ENCODE measurements around the gene KCNE3. TPM values are rescaled to one million over a fixed set of nuclear protein-coding genes. Genes with fewer than 3 reads are reported as not detected.

Gene KCNE3
- total RNA-seq, 2 experiments from 2014 or later, result not detected

DNA sequence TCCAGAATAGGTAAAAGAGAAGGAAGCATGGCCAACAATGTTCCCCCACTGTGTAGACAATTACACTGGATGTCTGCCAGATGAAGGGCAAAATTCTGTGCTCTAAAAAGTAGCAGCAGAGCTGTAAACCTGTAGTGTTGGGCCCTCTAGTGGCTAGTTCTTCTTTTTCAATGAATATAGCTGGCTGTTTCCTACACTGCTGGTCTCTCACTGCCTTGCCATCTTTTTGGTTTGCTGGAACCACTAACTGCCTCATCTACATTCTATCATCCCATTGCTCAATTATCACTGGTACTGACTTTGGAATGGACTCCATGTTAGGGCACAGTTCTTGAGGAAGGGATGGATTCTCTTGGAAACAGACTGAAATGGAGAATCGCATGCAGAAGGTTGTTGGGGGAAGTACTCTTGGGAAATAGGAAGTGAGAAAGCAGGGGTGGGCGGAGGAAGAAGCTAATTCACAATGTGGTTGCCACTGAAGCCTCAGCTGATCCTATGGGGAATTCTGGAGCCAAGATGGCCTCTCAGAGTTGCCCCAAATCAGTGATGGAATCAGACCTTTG, 17.9 kb downstream of the KCNE3 start:
- Mint-ChIP-seq H3K4me3 (no peak overlapping the region), H3K27ac (no peak overlapping the region), H3K9me3 (no peaks in the 10 kb centered on the region), H3K36me3 (ENCODE audit: low read depth) (no peaks in the 10 kb centered on the region), H3K27me3 (peaks cover 2% of the 10 kb centered on the region), H3K4me1 (peaks cover 2% of the 10 kb centered on the region)
- peak; percentile 65 for DNase-seq
- ChIA-PET POLR2A (no interaction called here), CTCF (interaction anchor here (0.6 to 3.0 kb wide), 20 partner anchors 9 to 1890 kb away, joined by 3 to 18 read pairs (median 3); partner anchors contain the start of gene PGM2L1)

DNA sequence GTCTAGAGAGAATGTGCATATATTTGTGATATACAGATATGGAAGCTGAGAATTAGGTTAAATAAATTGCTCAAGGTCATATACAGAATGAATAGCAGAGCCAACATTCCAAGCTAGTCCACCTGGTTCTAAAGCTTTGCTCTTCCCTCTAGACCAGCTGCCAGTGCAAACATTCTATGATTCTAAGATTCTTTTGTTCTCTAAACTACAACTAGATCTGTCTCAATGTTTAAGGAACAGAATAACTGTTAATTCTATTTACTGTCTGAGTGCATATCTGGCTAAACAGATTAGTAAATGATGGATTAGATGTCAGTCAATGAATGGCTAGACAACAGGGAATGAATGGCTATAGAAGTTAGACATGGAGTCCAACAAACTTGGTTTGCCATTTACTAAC, 19.6 kb downstream of the KCNE3 start:
- peaks cover 4% of the 10 kb centered on the region for H3K27me3 Mint-ChIP-seq
- ChIA-PET POLR2A (no interaction called here), CTCF (interaction anchor here (0.5 to 1.2 kb wide), 2 partner anchors 132 to 193 kb away, joined by 3 to 5 read pairs; no protein-coding TSS in a partner anchor)
- no peak overlapping the region for H3K4me3 Mint-ChIP-seq
- no peak overlapping the region for H3K27ac Mint-ChIP-seq
- no peaks in the 10 kb centered on the region for H3K4me1 Mint-ChIP-seq
- DNase-seq, result no peak
- H3K9me3 Mint-ChIP-seq, result no peaks in the 10 kb centered on the region
- H3K36me3 Mint-ChIP-seq (ENCODE audit: low read depth), result no peaks in the 10 kb centered on the region

DNA sequence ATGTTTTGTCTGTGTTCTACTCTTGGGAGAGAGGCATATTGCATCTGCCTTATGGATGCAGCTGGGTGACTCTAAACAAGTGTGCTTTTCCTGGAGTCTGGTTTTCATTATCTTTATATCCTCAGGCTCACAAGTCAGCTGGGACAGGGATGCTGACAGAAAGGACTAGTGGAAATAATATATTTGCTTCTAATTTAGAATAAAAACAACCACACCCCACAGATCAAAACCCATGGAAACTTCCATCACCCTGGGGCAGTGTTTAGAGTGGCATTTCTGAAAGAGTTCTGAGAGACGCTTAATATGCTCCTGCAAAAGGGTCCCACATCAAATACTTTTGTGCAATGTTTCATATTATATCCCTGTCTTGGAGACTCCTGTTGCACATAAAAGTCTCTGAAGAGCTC, 20.8 kb downstream of the KCNE3 start:
- Mint-ChIP-seq H3K27me3 (peaks cover 4% of the 10 kb centered on the region), H3K36me3 (ENCODE audit: low read depth) (no peaks in the 10 kb centered on the region)
- POLR2A ChIA-PET, result no interaction called here

DNA sequence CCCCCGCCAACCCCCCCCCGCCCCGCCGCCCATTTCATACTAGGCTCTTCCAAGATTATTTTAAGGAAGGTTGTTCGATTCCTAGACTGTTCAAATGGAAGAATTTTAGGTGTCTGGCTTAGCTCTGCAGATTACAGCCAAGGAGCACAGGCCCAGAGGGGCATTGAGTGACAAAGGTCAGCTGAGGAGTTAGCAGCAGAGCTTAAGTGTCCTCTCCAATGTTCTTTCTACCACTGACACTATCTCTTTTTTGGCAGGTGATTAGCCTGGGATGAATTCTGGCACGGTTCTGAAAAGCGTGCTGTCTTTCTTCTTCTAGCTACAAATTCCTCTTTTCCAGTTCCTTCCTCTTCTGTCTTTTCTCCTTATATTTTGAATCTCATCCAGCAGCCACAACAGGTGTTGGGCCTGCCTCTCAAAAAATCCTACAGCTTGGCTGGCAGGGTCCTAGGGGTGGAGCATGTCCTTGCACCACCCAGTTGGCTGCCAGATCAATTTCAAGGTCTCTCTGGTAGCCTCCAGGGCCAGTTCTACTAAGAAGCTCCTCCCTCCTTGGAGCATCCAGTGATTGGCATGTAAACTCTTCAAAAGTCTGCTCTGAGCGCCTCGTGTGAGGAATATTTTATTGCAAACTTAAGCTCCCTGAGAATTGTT, 23.0 kb downstream of the KCNE3 start:
- ChIA-PET POLR2A (no interaction called here), CTCF (interaction anchor here (0.8 to 1.5 kb wide), 3 partner anchors 9 to 49 kb away, joined by 3 read pairs; partner anchors contain the start of genes KCNE3 and LIPT2)
- H3K27me3 Mint-ChIP-seq, result peaks cover 2% of the 10 kb centered on the region
- H3K27ac Mint-ChIP-seq, result no peak overlapping the region
- peaks cover 14% of the 10 kb centered on the region for H3K9me3 Mint-ChIP-seq
- H3K4me1 Mint-ChIP-seq, result no peaks in the 10 kb centered on the region
- H3K4me3 Mint-ChIP-seq, result no peak overlapping the region
- DNase-seq, result no peak
- no peaks in the 10 kb centered on the region for H3K36me3 Mint-ChIP-seq (ENCODE audit: low read depth)

More for the DNA sequence above, 20.8 kb downstream of the KCNE3 start:
- no peak overlapping the region for H3K27ac Mint-ChIP-seq
- DNase-seq, result no peak
- H3K4me3 Mint-ChIP-seq, result no peak overlapping the region
- no peaks in the 10 kb centered on the region for H3K4me1 Mint-ChIP-seq
- peaks cover 1% of the 10 kb centered on the region for H3K9me3 Mint-ChIP-seq
- CTCF ChIA-PET, result interaction anchor here (0.6 to 1.2 kb wide), 2 partner anchors 10 to 24 kb away, joined by 3 read pairs; no protein-coding TSS in a partner anchor

DNA sequence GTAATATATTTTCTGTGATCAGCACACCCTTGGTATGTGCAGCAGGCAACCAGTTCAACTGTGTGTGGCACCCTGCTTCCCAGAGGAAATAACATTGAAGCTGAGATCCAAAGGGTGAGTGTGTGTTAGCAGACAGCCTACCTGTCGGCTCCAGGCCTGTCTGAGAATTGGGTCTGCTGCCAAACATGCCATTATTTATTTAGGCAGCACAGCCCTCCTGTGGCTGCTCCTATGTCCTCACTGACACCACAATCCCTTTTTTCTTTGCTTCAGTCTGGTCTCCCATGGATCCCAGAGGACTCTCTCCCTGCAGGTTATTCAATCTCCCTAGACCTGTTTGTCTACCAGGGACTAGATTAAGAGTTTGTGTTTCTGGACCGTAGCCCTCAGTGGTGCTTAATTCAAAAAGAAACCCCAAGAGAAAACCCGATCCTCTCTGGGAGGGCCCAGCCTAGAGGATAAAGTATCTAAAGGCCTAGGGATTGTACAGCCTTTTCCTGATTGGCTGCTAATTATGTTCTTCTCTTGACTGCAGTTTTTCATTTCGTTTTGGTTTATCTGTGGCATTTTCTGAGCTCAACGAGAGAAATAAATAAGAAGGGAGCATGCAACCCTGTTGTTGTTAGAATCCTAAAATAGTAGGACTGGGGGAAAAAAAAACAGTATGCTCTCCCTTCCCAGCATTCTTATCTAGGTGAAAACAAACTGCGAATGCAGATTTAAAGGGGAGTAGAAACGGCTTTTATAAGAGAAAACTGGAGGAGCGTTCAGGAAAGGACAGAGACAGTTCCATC, 24.1 kb downstream of the KCNE3 start:
- Mint-ChIP-seq H3K4me3 (no peak overlapping the region), H3K4me1 (no peaks in the 10 kb centered on the region), H3K36me3 (ENCODE audit: low read depth) (no peaks in the 10 kb centered on the region), H3K27me3 (peaks cover 2% of the 10 kb centered on the region), H3K27ac (no peak overlapping the region), H3K9me3 (peaks cover 14% of the 10 kb centered on the region)
- CTCF ChIA-PET, result interaction anchor here (1.3 to 1.5 kb wide), 2 partner anchors 10 to 50 kb away, joined by 3 read pairs; partner anchors contain the start of gene LIPT2
- no peak for DNase-seq
- POLR2A ChIA-PET, result no interaction called here

GRCh38 chr11:74442636-74443035, 24.7 kb downstream of the KCNE3 start:
- peaks cover 2% of the 10 kb centered on the region for H3K27me3 Mint-ChIP-seq
- no peak for DNase-seq
- peaks cover 14% of the 10 kb centered on the region for H3K9me3 Mint-ChIP-seq
- H3K27ac Mint-ChIP-seq, result no peak overlapping the region
- no peaks in the 10 kb centered on the region for H3K36me3 Mint-ChIP-seq (ENCODE audit: low read depth)
- H3K4me1 Mint-ChIP-seq, result no peaks in the 10 kb centered on the region
- H3K4me3 Mint-ChIP-seq, result no peak overlapping the region
- ChIA-PET POLR2A (no interaction called here), CTCF (no interaction called here)

DNA sequence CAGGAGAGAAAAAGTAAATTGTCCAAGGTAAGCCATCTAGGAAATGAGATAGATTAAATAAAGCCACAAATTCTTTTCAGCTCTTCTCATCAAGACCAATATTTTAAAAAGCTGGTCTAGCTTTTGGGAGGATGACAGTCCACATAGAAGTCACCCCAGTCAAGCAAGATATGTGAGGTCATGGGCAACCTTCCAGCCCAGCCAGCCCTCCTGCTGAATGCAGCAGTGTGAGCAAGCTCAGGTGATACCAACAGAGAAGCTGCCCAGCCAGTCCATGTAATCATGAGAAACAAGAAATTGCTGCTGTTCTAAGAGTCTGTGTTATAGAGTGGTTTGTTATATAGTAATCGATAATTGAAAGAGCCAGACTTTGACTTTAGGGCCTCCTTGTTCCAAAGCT, 28.7 kb downstream of the KCNE3 start:
- DNase-seq, result no peak
- peaks cover 14% of the 10 kb centered on the region for H3K9me3 Mint-ChIP-seq
- CTCF ChIA-PET, result no interaction called here
- POLR2A ChIA-PET, result no interaction called here
- H3K4me3 Mint-ChIP-seq, result no peak overlapping the region
- H3K36me3 Mint-ChIP-seq (ENCODE audit: low read depth), result no peaks in the 10 kb centered on the region
- H3K4me1 Mint-ChIP-seq, result no peaks in the 10 kb centered on the region
- H3K27ac Mint-ChIP-seq, result no peak overlapping the region
- no peaks in the 10 kb centered on the region for H3K27me3 Mint-ChIP-seq

DNA sequence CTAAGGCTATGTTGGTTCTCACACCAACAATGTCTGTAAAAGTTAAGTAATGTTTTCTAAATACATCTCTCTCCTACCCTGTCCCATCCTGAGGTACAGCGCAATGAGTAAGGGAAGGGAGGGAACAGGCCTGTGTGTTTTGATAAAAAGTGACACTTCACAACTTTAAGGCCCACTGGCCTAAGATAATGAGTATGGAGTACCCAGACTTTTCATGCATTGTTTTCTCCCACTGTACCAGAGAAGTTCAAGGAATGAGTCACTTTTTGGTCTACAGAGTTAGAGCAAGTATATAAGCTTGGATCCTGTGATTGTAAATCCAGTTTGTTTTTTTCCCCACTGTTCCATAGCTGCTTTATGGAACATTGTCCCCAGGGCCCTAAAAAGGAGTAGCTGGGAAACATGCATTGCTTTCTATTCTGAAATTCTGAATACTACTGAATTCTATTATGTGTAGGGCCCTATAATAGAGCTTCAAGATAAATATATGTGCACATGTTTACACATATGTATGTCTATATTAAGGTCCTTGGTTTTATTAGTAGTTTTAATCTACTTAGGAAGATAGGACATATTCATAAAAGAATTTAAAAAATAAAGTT, 29.8 kb downstream of the KCNE3 start:
- DNase-seq, result no peak
- Mint-ChIP-seq H3K9me3 (peaks cover 14% of the 10 kb centered on the region), H3K27ac (no peak overlapping the region), H3K27me3 (no peaks in the 10 kb centered on the region), H3K36me3 (ENCODE audit: low read depth) (no peaks in the 10 kb centered on the region), H3K4me3 (no peak overlapping the region), H3K4me1 (no peaks in the 10 kb centered on the region)
- ChIA-PET POLR2A (no interaction called here), CTCF (interaction anchor here (0.8 to 2.1 kb wide), 2 partner anchors 9 to 12 kb away, joined by 3 to 7 read pairs; no protein-coding TSS in a partner anchor)

DNA sequence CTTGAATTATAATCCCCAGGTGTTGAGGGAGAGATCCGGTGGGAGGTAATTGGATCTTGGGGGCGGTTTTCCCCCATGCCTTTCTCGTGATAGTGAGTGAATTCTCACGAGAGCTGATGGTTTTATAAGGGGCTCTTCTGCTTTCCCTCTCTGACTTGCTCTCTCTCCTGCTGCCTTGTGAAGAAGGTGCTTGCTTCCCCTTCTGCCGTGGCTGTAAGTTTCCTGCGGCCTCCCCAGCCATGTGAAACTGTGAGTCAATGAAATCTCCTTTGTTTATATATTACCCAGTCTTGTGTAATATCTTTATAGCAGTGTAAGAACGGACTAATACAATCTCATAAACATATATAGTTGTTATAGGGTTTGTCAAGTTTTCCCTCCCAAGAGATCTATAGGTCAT, 32.8 kb downstream of the KCNE3 start:
- ChIA-PET CTCF (no interaction called here), POLR2A (no interaction called here)
- H3K27me3 Mint-ChIP-seq, result no peaks in the 10 kb centered on the region
- no peaks in the 10 kb centered on the region for H3K4me1 Mint-ChIP-seq
- DNase-seq, result no peak
- no peaks in the 10 kb centered on the region for H3K9me3 Mint-ChIP-seq
- no peak overlapping the region for H3K4me3 Mint-ChIP-seq
- H3K36me3 Mint-ChIP-seq (ENCODE audit: low read depth), result no peaks in the 10 kb centered on the region
- H3K27ac Mint-ChIP-seq, result no peak overlapping the region

- Mint-ChIP-seq H3K9me3 (no peaks in the 10 kb centered on the region), H3K27me3 (peaks cover 1% of the 10 kb centered on the region), H3K27ac (no peak overlapping the region), H3K4me1 (no peaks in the 10 kb centered on the region), H3K36me3 (ENCODE audit: low read depth) (no peaks in the 10 kb centered on the region), H3K4me3 (no peak overlapping the region)
- POLR2A ChIA-PET, result no interaction called here
- CTCF ChIA-PET, result interaction anchor here (0.6 kb wide), 1 partner anchor 1611 kb away, joined by 3 read pairs; no protein-coding TSS in a partner anchor
- DNase-seq, result no peak
Observed at GRCh38 chr11:74429205-74429604, 38.1 kb downstream of the KCNE3 start.

DNA sequence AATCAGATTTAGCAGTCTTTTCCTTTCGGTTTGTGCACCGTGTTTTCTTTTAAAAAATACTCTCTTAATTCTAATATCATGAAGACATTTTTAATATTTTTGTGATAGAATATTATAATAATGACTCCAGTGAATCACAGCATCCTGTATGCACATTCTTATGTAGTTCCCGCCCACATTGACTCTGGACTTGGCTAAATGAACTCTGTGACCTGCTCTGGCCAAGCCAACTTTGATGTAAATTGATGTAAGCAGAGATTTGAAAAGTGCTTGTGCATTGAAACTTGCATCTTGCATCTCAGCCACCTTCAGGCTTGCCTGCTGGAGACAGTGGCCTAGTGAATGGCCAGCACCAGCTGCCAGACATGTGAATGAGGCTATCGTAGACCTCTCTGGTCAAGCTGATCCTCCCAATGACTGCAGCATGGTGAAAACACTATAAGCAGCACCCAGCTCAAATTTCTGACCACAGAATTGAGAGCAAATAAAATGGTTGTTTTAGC, 39.9 kb downstream of the KCNE3 start:
- Mint-ChIP-seq H3K9me3 (no peaks in the 10 kb centered on the region), H3K27me3 (peaks cover 1% of the 10 kb centered on the region), H3K4me1 (no peaks in the 10 kb centered on the region), H3K4me3 (no peak overlapping the region), H3K36me3 (ENCODE audit: low read depth) (no peaks in the 10 kb centered on the region), H3K27ac (no peak overlapping the region)
- no peak for DNase-seq
- POLR2A ChIA-PET, result no interaction called here
- CTCF ChIA-PET, result interaction anchor here (0.6 to 0.9 kb wide), 2 partner anchors 22 to 107 kb away, joined by 3 read pairs; no protein-coding TSS in a partner anchor

DNA sequence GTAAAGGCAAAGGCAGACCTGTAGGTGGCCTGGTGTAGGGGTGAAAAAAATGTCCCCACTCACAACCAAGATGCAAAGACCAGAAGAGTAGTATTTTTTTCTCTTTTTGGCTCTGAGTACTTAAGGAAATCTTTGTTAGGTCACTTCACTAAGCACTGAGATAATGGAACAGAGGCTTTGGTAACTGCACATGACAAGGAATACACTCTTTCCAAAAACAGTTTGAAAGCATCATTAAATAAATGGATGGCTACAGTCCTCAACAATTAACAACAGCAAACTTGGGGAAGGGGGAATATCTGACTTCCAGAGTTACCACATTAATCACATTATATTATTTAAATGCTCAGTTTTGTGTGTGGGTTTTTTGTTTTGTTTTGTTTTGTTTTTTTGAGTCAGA, 42.2 kb downstream of the KCNE3 start:
- no peaks in the 10 kb centered on the region for H3K36me3 Mint-ChIP-seq (ENCODE audit: low read depth)
- ChIA-PET CTCF (interaction anchor here (1.4 kb wide), 1 partner anchor 24 kb away, joined by 4 read pairs; no protein-coding TSS in a partner anchor), POLR2A (no interaction called here)
- no peak overlapping the region for H3K4me3 Mint-ChIP-seq
- no peaks in the 10 kb centered on the region for H3K4me1 Mint-ChIP-seq
- no peak overlapping the region for H3K27ac Mint-ChIP-seq
- H3K27me3 Mint-ChIP-seq, result peaks cover 7% of the 10 kb centered on the region
- no peak for DNase-seq
- H3K9me3 Mint-ChIP-seq, result no peaks in the 10 kb centered on the region

All from activated CD4-positive, alpha-beta T cell treated with anti-CD3 and anti-CD28 coated beads, Interleukin-2, amount 10 ng/mL, durations not matched to agents 7 days and 5 days (primary cell).